ENCODE data around the gene ZNF280C.

DNA sequence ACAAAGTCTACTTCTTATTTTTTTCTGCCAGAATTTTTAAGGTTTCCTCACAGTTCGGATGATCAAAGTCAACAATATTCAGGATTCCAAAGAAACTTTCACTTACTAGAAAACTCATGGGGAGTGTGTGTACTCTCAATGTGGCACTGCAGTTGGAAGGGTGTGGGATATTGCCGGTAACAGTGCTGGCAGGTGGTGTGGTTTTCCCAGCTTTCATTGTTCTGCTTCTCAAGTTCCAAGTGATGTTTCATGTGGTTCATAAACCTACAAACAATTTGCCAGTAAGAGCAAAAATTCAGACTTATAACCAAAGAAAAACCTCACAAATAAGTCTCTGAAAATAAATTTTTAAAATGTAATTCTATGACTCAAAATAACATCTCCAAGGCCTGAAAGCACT is 39.8 kb downstream of the ZNF280C start:
- TF ChIP-seq, protein P1, sequence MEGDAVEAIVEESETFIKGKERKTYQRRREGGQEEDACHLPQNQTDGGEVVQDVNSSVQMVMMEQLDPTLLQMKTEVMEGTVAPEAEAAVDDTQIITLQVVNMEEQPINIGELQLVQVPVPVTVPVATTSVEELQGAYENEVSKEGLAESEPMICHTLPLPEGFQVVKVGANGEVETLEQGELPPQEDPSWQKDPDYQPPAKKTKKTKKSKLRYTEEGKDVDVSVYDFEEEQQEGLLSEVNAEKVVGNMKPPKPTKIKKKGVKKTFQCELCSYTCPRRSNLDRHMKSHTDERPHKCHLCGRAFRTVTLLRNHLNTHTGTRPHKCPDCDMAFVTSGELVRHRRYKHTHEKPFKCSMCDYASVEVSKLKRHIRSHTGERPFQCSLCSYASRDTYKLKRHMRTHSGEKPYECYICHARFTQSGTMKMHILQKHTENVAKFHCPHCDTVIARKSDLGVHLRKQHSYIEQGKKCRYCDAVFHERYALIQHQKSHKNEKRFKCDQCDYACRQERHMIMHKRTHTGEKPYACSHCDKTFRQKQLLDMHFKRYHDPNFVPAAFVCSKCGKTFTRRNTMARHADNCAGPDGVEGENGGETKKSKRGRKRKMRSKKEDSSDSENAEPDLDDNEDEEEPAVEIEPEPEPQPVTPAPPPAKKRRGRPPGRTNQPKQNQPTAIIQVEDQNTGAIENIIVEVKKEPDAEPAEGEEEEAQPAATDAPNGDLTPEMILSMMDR (conservative IDR thresholded peaks at IDR 0.05; ENCODE audit: low read length): no peak
- TF ChIP-seq EZH2phosphoT487 (IDR thresholded peaks at IDR 0.05; ENCODE audit: borderline replicate concordance, low read depth, low read length): no peak

Measured in OCI-LY7 (cell line).